ENCODE measurements around the gene PITX2.

The PITX2 gene

GRCh38 chr4:110636171-110636679 is 13.3 kb upstream of the PITX2 start:
- WGBS, 2 experiments: 1 to 2% methylated on average over 12 of the region's 12 CpGs
- peak overlapping the region; percentile 32 for H3K4me3 ChIP-seq (ENCODE audit: insufficient read depth, low read depth, low read length)
- H3K27ac ChIP-seq (ENCODE audit: insufficient read depth, low read depth, low read length, poor library complexity, severe bottlenecking): no peak overlapping the region
- peaks cover 100% of the 10 kb centered on the region for H3K27me3 ChIP-seq (ENCODE audit: control insufficient read depth, insufficient read depth, low read length, poor library complexity, severe bottlenecking)
- no peaks in the 10 kb centered on the region for H3K36me3 ChIP-seq (ENCODE audit: control insufficient read depth, insufficient read depth, low read length)
- H3K9me3 ChIP-seq (ENCODE audit: control insufficient read depth, low read length): no peaks in the 10 kb centered on the region
- H3K4me1 ChIP-seq (ENCODE audit: control insufficient read depth, insufficient read depth, low read length): peaks cover 31% of the 10 kb centered on the region

GRCh38 chr4:110635163-110635865 is 12.4 kb upstream of the PITX2 start:
- 14 to 16% methylated on average over 5 of the region's 7 CpGs for WGBS, 2 experiments
- Histone ChIP-seq H3K36me3 (ENCODE audit: control insufficient read depth, insufficient read depth, low read length) (no peaks in the 10 kb centered on the region), H3K4me3 (ENCODE audit: insufficient read depth, low read depth, low read length) (no peak overlapping the region), H3K9me3 (ENCODE audit: control insufficient read depth, low read length) (no peaks in the 10 kb centered on the region), H3K27ac (ENCODE audit: insufficient read depth, low read depth, low read length, poor library complexity, severe bottlenecking) (no peak overlapping the region), H3K27me3 (ENCODE audit: control insufficient read depth, insufficient read depth, low read length, poor library complexity, severe bottlenecking) (peaks cover 100% of the 10 kb centered on the region), H3K4me1 (ENCODE audit: control insufficient read depth, insufficient read depth, low read length) (peaks cover 22% of the 10 kb centered on the region)

- Histone ChIP-seq H3K36me3 (ENCODE audit: control insufficient read depth, insufficient read depth, low read length) (no peaks in the 10 kb centered on the region), H3K4me3 (ENCODE audit: insufficient read depth, low read depth, low read length) (no peak overlapping the region), H3K27ac (ENCODE audit: insufficient read depth, low read depth, low read length, poor library complexity, severe bottlenecking) (no peak overlapping the region), H3K27me3 (ENCODE audit: control insufficient read depth, insufficient read depth, low read length, poor library complexity, severe bottlenecking) (peaks cover 100% of the 10 kb centered on the region), H3K9me3 (ENCODE audit: control insufficient read depth, low read length) (no peaks in the 10 kb centered on the region), H3K4me1 (ENCODE audit: control insufficient read depth, insufficient read depth, low read length) (peaks cover 14% of the 10 kb centered on the region)
- 5 to 10% methylated on average over 8 to 10 of the region's 11 CpGs for WGBS, 2 experiments
Measured at GRCh38 chr4:110634350-110635162, 11.7 kb upstream of the PITX2 start.

- H3K36me3 ChIP-seq (ENCODE audit: control insufficient read depth, insufficient read depth, low read length): no peaks in the 10 kb centered on the region
- whole genome bisulfite sequencing, 2 experiments: 2% methylated on average over 59 of the region's 59 CpGs
- peaks cover 13% of the 10 kb centered on the region for H3K4me1 ChIP-seq (ENCODE audit: control insufficient read depth, insufficient read depth, low read length)
- H3K27ac ChIP-seq (ENCODE audit: insufficient read depth, low read depth, low read length, poor library complexity, severe bottlenecking): no peak overlapping the region
- H3K9me3 ChIP-seq (ENCODE audit: control insufficient read depth, low read length): no peaks in the 10 kb centered on the region
- H3K4me3 ChIP-seq (ENCODE audit: insufficient read depth, low read depth, low read length): no peak overlapping the region
- peaks cover 100% of the 10 kb centered on the region for H3K27me3 ChIP-seq (ENCODE audit: control insufficient read depth, insufficient read depth, low read length, poor library complexity, severe bottlenecking)
Measured at GRCh38 chr4:110633358-110634341, 10.8 kb upstream of the PITX2 start.

- no peaks in the 10 kb centered on the region for H3K9me3 ChIP-seq (ENCODE audit: control insufficient read depth, low read length)
- peaks cover 23% of the 10 kb centered on the region for H3K4me1 ChIP-seq (ENCODE audit: control insufficient read depth, insufficient read depth, low read length)
- 1% methylated on average over 58 of the region's 58 CpGs for WGBS, 2 experiments
- H3K36me3 ChIP-seq (ENCODE audit: control insufficient read depth, insufficient read depth, low read length): no peaks in the 10 kb centered on the region
- peaks cover 100% of the 10 kb centered on the region for H3K27me3 ChIP-seq (ENCODE audit: control insufficient read depth, insufficient read depth, low read length, poor library complexity, severe bottlenecking)
- no peak overlapping the region for H3K27ac ChIP-seq (ENCODE audit: insufficient read depth, low read depth, low read length, poor library complexity, severe bottlenecking)
- H3K4me3 ChIP-seq (ENCODE audit: insufficient read depth, low read depth, low read length): peak overlapping the region; percentile 37
Measured at GRCh38 chr4:110632506-110633357, 9.9 kb upstream of the PITX2 start.

- H3K4me3 ChIP-seq (ENCODE audit: insufficient read depth, low read depth, low read length): peak overlapping the region; percentile 37
- H3K9me3 ChIP-seq (ENCODE audit: control insufficient read depth, low read length): no peaks in the 10 kb centered on the region
- H3K36me3 ChIP-seq (ENCODE audit: control insufficient read depth, insufficient read depth, low read length): no peaks in the 10 kb centered on the region
- peaks cover 100% of the 10 kb centered on the region for H3K27me3 ChIP-seq (ENCODE audit: control insufficient read depth, insufficient read depth, low read length, poor library complexity, severe bottlenecking)
- peaks cover 26% of the 10 kb centered on the region for H3K4me1 ChIP-seq (ENCODE audit: control insufficient read depth, insufficient read depth, low read length)
- 0% methylated on average over 63 of the region's 63 CpGs for WGBS, 2 experiments
- H3K27ac ChIP-seq (ENCODE audit: insufficient read depth, low read depth, low read length, poor library complexity, severe bottlenecking): no peak overlapping the region
Measured at GRCh38 chr4:110631584-110632505, 9.0 kb upstream of the PITX2 start.

- no peaks in the 10 kb centered on the region for H3K9me3 ChIP-seq (ENCODE audit: control insufficient read depth, low read length)
- H3K4me3 ChIP-seq (ENCODE audit: insufficient read depth, low read depth, low read length): peak overlapping the region; percentile 8
- H3K4me1 ChIP-seq (ENCODE audit: control insufficient read depth, insufficient read depth, low read length): peaks cover 33% of the 10 kb centered on the region
- no peaks in the 10 kb centered on the region for H3K36me3 ChIP-seq (ENCODE audit: control insufficient read depth, insufficient read depth, low read length)
- no peak overlapping the region for H3K27ac ChIP-seq (ENCODE audit: insufficient read depth, low read depth, low read length, poor library complexity, severe bottlenecking)
- WGBS, 2 experiments: 1% methylated on average over 30 to 31 of the region's 34 CpGs
- H3K27me3 ChIP-seq (ENCODE audit: control insufficient read depth, insufficient read depth, low read length, poor library complexity, severe bottlenecking): peaks cover 100% of the 10 kb centered on the region
Measured at GRCh38 chr4:110630688-110631402, 8.0 kb upstream of the PITX2 start.
